NCI-H446 treated with DMSO at 0.1 percent for 48 hours (cell line): ENCODE measurements around the gene PCDHGA6.

Experiments used
- DNase-seq: peaks from one replicate; lab custom pipeline; 2025; lab: John Stamatoyannopoulos, UW

The PCDHGA6 gene

GRCh38 chr5:141420855-141421488 lies 47.3 kb downstream of the PCDHGA6 start, which contains the start of gene PCDHGA11:
Gene PCDHGA11, plus strand, starts transcription at chr5:141421051. Its CDS starts 177 bp downstream, at chr5:141421228.
- DNase-seq: peak; percentile 1

GRCh38 chr5:141421489-141421855 lies 47.8 kb downstream of the PCDHGA6 start:
- DNase-seq: no peak

- DNase-seq: no peak
Measured at GRCh38 chr5:141422742-141423291, 49.1 kb downstream of the PCDHGA6 start.

- DNase-seq: no peak
Measured at GRCh38 chr5:141427783-141428426, 54.2 kb downstream of the PCDHGA6 start.
